HTR-8/SVneo (cell line): ENCODE measurements around the gene PSD4.

Experiments used
- DNase-seq: peaks from one replicate; pipeline ENCODE4 v3.0.0; 2011; ENCODE audit warnings: low spot score, mixed read lengths; ENCODE audit not compliant: insufficient read length
- FAIRE-seq: peaks from 2 replicates; lab custom pipeline; 2011; peaks lifted over from hg19 to GRCh38; lab: Jason Lieb, UNC

Gene PSD4

DNA sequence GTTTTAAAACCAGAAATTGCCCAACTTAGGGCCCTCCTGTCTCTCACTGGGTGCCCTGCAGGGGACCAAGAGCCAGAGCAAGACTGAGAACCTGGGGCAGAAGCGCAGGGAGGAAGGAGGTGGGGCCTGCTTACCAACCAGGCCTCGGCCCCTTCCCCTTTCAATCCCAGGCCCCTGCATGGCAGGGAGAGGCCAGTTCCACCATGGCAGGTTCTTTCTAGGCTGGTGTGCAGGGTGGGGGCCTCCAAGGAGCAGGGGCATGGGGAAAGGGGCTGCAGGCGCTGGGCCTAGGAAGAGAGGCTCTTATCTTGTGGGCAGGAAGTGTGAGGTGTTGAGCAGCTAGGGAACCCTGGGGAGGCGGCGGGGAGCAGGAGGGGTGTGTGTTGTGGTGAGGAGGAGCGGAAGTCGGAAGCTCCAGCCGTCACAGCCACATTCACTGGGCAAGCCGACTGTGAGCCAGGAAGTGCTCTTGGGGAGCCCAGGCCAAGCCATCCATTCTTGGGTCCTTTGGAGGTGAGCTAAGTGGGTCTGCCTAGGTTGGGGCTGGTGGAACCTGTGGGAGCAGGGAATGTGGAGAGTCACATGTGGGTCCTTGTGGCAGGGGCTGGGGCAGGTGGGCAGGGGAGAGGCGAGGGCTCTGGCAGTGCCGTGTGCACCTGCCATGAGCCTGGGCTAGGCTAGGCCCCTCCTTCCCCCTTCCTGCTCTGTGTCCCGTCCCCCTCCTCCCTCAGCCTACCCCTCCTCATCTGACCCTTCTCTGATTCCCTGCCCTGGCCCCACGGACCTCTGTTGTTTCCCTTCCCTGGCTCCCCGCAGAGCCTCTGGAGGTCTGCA, at the start of gene PSD4:
TSS of gene PSD4 (plus strand) at position 430 of the 834 bp plus-strand sequence. CDS start 8,486 bp downstream, outside the sequence.
- FAIRE-seq, result no peak
- DNase-seq, result no peak

DNA sequence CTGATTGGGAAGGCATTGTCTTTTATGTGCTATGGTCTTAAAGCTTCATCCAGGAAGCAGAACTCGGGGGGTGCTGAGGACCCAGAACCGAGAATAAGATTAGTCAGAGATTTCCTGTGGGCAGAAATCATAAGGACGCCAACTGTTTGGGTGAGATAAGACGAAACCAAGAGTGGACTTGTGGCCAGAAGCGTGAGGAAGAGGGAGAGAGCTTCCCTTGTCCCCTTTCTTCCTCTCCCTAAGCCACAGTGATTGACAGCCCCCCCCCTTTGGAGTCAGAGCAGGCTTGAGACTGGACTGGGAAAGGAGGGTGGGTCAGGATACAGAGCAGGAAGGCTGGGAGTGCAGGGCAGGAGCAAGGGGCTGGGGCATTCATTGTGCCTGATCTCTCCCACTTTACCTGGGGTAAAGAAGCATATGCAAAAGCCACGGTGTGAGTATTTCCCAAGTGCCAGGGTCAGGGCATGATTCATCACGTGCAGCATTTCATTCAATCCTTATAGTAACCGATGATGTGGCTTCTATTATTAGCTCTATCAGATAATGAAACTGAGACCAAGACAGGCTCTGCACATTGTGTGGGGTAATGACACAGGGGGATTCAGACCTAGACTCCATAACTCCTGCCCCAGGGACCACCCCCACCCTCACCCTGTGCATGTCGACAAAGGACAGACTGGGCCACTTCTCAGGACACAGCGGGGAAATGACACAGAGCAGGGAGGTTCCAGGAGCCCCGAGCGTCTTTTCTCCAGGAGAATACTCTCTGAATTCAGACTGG, 49.4 kb upstream of the PSD4 start:
- no peak for DNase-seq
- no peak for FAIRE-seq

DNA sequence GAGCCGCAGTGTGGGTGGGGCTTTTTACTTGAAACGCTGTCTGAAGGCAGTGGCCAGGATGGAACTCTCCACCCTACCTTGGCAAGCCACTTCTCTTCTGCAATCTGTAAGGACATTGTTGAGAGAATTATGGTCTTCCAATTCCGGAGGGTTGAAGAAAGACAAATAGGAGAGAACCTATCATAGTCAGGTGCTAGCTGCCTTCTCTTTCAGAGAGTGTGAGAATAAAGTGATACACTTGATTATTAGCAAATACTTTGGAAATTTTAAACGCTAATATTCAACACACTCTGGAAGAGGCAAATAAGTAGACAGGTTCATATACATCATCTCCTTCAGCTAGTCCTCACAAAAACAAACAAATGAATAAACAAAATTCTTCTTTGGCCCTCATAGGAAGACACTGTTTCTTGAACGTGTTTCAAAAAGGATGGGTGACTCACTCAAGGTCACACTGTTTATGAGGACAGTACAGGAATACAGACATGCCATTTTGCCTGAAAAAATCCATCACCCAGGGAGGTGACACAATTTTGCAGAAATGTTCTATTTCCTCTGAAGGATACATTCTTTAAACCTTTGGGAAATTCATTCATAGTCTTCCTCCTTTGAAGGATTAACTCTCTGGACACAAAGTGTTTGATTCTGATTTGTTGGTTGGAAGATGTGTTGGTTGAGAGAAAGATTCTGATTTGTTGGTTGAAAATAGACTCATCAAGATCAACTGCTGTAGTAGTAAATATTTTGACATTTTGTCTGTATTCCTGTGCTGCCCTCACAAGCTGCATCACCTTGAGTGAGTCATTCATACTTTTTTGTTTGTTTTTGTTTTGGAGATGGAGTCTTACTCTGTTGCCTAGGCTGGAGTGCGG, 48.6 kb upstream of the PSD4 start:
- DNase-seq, result no peak
- no peak for FAIRE-seq

DNA sequence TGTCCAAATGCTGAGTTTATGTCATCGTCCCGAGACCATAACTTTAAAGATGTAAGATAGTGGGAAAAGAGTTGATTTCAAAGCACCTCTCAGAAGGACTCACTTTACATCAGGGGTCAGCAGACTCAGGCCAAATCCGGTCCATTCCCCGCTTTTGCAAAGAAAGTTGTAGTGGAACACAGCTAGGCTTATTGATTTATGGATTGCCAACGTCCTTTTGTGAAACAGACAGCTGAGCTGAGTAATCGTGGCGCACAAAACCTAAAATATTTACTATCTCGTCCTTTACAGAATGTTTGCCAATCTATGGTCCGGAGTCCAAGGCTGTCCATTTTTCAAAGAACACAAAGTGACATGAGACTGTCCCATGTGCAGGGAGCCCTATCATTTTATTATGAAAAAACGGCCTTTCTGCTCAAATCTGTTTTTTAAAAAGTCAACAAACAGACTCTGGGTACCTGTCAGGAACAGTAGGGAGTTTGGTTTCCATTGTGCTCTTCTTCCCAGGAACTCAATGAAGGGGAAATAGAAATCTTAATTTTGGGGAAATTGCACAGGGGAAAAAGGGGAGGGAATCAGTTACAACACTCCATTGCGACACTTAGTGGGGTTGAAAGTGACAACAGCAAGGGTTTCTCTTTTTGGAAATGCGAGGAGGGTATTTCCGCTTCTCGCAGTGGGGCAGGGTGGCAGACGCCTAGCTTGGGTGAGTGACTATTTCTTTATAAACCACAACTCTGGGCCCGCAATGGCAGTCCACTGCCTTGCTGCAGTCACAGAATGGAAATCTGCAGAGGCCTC, 46.7 kb upstream of the PSD4 start, which contains the start of gene IL1RN:
TSS of gene IL1RN (plus strand) at position 754 of the 801 bp plus-strand sequence. CDS start at position 781, 27 bp downstream.
- DNase-seq, result no peak
- FAIRE-seq, result no peak

DNA sequence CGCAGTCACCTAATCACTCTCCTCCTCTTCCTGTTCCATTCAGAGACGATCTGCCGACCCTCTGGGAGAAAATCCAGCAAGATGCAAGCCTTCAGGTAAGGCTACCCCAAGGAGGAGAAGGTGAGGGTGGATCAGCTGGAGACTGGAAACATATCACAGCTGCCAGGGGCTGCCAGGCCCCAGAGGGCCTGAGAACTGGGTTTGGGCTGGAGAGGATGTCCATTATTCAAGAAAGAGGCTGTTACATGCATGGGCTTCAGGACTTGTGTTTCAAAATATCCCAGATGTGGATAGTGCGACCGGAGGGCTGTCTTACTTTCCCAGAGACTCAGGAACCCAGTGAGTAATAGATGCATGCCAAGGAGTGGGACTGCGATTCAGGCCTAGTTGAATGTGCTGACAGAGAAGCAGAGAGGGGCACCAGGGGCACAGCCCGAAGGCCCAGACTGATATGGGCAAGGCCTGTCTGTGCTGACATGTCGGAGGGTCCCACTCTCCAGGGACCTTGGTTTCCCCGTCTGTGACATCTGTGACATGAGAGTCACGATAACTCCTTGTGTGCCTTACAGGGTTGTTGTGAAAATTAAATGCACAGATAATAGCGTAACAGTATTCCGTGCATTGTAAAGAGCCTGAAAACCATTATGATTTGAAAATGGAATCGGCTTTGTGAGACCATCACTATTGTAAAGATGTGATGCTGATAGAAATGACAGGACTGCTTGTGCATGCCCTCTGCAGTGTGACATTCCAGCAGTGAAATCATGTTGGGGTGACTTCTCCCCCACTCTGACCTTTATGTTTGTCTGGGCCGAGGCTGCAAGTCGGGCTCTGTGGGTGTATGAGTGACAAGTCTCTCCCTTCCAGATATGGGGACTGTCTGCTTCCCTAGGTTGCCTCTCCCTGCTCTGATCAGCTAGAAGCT, 45.9 kb upstream of the PSD4 start:
- DNase-seq, result no peak
- no peak for FAIRE-seq

DNA sequence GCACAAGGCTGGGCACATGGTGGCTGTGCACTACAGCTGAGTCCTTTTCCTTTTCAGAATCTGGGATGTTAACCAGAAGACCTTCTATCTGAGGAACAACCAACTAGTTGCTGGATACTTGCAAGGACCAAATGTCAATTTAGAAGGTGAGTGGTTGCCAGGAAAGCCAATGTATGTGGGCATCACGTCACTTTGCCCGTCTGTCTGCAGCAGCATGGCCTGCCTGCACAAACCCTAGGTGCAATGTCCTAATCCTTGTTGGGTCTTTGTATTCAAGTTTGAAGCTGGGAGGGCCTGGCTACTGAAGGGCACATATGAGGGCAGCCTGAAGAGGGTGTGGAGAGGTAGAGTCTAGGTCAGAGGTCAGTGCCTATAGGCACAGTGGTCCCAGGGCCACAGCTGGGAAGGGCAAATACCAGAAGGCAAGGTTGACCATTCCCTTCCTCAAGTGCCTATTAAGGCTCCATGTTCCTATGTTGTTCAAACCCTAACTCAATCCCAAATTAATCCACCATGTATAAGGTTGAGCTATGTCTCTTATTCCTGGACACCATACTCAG, 44.2 kb upstream of the PSD4 start:
- DNase-seq (no peak), FAIRE-seq (peak; percentile 4)

DNA sequence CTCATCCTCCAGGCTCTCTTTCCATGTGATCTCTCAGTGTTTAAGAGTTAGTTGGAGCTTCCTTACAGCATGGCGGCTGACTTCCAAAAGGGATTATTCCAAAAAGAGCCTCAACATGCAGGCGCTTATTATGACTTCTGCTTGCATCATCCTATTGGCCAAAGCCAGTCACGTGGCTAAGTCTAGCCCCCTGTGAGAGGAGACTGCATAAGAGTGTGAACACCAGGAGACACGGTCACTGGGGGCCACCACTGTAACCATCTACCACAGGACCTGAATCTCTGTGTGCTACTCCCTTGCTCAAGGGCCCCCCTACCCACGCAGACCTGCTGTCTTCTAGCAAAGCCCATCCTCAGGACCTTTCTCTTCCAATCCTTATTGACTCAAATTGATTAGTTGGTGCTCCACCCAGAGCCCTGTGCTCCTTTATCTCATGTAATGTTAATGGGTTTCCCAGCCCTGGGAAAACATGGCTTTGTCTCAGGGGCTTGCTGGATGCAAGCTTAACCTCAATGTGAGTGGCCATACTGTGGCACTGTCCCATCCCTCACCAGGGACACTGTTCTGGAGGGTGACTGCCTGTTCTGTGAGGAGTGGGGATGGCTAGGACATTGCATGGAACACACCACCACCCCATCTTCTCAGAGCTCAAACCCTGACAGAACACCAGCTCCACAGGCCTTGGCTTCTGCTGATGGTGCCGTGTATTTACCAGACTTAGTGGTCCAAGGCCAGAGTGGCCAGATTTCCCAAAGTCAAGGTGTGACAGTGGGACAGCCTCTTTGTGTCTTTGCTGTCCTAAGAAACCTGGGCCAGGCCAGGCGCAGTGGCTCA, 42.2 kb upstream of the PSD4 start:
- no peak for DNase-seq
- peak; percentile 67 for FAIRE-seq

DNA sequence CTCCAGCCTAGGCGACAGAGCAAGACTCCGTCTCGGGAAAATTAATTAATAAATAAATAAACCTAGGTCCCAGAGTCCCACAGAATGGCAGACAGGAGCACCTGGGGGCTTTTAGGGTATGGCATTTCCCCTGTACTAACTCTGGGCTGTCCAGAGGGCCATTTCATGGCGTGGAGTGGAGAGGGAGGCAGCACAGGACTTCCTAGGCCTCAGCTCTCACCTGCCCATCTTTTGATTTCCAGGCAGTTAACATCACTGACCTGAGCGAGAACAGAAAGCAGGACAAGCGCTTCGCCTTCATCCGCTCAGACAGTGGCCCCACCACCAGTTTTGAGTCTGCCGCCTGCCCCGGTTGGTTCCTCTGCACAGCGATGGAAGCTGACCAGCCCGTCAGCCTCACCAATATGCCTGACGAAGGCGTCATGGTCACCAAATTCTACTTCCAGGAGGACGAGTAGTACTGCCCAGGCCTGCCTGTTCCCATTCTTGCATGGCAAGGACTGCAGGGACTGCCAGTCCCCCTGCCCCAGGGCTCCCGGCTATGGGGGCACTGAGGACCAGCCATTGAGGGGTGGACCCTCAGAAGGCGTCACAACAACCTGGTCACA, 41.3 kb upstream of the PSD4 start:
- no peak for FAIRE-seq
- DNase-seq, result no peak

DNA sequence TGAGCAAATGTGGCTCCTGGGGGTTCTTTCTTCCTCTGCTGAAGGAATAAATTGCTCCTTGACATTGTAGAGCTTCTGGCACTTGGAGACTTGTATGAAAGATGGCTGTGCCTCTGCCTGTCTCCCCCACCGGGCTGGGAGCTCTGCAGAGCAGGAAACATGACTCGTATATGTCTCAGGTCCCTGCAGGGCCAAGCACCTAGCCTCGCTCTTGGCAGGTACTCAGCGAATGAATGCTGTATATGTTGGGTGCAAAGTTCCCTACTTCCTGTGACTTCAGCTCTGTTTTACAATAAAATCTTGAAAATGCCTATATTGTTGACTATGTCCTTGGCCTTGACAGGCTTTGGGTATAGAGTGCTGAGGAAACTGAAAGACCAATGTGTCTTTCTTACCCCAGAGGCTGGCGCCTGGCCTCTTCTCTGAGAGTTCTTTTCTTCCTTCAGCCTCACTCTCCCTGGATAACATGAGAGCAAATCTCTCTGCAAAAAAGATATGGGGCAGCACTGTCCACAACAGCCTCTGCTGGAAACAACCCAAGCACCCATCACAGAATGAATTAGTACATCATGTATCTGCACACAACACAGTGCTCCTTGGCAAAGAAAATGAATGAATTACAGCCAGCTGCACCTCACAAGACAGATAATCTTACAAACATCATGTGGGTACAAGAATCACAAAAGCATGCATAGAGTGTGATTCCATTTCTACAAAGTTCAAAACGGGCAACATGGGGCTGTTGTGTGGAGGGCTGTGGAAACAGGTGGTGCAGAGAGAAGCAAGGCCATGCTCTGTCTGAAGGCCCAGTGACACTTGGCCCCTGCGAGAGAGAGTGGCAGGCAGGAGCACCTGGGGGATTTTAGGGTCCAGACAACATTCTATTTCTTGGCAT, 39.8 kb upstream of the PSD4 start:
- FAIRE-seq, result no peak

DNA sequence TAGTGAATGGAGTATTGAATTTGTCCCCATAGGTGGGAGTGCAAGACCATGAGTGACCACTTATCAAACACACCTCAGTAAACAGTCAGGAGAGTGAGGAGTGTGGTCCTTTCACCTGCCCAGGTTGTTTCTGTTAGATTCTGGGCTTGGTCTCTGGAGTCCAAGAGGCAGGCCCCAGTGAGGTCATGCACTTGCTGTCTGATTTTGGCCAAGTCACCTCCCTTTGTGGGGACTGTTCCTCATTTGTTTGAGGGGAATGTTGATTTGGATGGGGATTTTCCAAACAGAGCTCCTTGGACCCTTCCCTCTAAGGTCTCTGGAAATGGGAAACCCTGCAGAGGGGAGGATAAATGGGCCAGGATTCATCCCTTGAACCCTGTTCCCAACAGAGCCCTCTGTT, 39.1 kb upstream of the PSD4 start:
- FAIRE-seq (no peak), DNase-seq (no peak)

More for the DNA sequence above, 39.8 kb upstream of the PSD4 start:
- DNase-seq, result no peak

DNA sequence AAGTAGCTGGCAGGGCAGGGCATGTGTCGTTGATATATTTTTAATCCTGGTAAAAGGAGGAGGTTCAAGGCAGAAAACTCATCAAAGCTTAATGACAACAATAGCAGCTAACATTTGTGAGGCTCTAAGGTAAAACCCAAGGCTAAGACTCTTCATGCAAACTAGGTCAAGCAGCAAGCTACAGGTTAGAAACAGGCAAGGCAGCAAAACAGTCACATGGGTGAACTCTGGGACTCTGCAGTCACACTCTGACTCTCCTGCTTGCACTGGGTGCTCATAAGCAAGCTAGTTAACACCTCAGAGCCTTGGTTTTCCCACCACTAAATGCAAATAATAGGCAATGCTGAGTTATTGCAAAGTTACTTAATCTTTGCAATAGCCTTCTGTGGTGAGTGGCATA, 38.5 kb upstream of the PSD4 start:
- FAIRE-seq (no peak), DNase-seq (no peak)

DNA sequence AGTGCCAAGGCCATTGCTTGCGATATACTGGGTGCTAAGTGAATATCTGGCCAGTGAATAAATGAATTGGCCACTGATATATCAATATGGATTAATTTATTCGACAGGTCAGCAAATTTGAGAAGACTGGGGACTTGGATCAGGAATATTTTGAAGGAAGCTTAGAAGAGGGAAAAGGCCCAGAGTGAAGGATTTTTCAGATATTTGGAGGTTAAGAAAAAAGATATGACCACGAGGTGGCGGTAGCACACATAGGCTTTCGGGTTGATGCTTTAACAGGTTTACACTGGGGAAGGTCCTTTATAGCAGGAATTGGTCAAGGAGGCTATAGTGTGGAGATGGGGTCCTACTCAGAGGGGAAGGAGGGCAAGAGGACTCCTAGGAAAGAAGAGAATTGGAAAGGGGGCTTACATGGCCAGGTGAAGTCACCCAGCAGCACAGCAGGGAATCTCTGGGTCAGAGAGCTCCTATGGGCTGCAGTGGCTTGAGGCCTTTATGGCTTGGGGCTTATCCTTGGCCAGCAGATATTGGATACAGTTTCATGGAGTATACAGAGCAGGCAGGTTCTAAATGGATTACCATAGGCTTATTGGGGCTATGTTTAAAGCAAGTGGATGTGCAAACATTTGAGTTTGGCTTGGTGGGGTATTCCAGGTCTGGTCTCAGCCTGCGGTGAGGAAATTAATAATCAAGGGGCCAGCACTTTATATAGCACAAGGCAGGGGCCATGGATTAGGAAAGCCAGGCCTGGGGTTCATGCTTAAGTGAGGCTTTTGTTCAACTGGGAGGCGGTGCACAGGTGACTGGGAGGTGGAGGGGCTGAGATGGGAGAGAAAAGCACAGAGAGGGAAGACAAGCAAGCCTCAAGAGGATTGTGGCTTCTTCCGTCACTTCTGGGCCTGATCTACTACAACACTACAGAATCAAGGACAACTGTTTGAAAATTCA, 36.7 kb upstream of the PSD4 start:
- DNase-seq, result peak; percentile 52
- no peak for FAIRE-seq

DNA sequence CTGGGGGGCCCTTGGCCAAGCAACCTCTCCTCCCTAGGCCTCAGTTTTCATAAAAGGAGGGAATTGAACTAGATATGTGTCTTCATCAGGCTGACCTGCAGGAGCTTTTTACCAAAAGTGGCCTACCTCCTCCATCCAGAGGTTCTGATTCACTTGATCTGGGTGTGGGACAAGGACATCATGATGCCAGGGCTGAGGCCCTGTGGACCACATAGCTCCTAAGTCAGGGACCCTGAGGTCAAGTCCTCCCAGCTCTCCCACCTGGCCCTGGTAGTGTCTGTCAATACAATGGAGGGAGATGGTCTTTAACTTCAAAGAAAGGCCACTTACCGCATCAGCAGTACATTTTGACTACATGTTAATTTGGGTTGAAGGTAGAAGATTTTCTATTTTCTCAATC, 35.9 kb upstream of the PSD4 start:
- FAIRE-seq (no peak), DNase-seq (no peak)

DNA sequence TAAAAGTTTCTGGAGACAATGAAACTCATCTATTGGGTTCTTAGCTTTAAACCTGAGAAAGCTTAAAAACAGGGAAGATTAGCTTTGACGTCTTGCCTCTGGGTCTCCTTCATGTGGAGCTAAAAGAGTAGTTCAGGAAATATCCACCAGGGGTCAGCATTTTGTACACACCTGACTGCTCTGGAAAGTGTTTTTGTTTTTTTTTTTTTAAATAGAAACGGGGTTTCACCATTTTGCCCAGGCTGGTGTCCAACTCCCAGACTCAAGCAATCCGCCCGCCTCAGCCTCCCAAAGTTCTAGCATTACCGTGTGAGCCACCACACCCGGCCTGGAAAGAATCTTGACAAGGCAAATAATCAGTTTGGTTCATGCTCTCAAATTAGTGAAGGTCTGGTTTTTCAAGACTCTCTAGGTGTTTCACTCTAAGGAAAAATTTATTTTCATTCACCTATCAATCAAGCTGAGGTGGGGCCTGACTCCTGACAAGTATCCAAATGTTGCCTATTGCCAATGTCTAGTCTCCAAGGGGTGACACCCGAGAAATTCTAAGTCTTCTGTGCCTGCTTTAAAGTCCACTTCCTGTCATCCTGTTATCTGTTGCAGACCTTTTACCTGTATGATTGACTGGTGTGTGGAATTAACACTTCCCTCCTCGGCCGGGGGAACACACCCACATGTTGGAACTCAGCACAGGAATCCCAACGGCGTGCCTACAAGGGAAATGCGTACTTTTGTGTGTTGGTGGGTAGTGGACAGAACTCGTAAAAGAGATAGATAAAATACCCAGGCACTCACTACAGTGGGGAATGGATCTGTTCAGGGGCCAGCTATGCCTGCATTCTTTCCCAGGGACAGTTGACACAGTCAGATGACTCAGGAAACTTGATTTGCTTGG, 35.1 kb upstream of the PSD4 start:
- FAIRE-seq (no peak), DNase-seq (peak; percentile 71)
